Measurements from ENCODE around the gene FGF22. TPM values are rescaled to one million over a fixed set of nuclear protein-coding genes. Genes with fewer than 3 reads are reported as not detected.
"Not testable (repeated sequence)": the region's sequence is repeated elsewhere in the genome, so short reads cannot be mapped to it uniquely, and the experiment has no call there.

The FGF22 gene
- total and polyA plus RNA-seq, 2 experiments from 2014 or later, result 0.70 TPM; not detected in 1

GRCh38 chr19:604355-604754, 35.3 kb upstream of the FGF22 start:
- no peaks in the 10 kb centered on the region for H3K36me3 ChIP-seq (replicated peaks; ENCODE audit: insufficient read depth, low read depth)
- no peaks in the 10 kb centered on the region for H3K27me3 ChIP-seq
- no peak overlapping the region for H3K4me3 ChIP-seq
- H3K4me1 ChIP-seq (ENCODE audit: insufficient read depth), result no peaks in the 10 kb centered on the region
- no peak overlapping the region for H3K27ac ChIP-seq
- DNase-seq (ENCODE audit: low spot score), result no peak
- H2AFZ ChIP-seq, result no peak overlapping the region
- H3K4me2 ChIP-seq, result no peak overlapping the region
- H4K20me1 ChIP-seq (ENCODE audit: insufficient read depth, poor library complexity, severe bottlenecking), result no peaks in the 10 kb centered on the region
- H3K9me2 ChIP-seq (replicated peaks; ENCODE audit: insufficient read depth), result no peaks in the 10 kb centered on the region
- H3K79me2 ChIP-seq, result no peaks in the 10 kb centered on the region
- TF ChIP-seq EZH2 (IDR thresholded peaks at IDR 0.05; ENCODE audit: borderline replicate concordance) (no peak), EZH2phosphoT487 (IDR thresholded peaks at IDR 0.05; ENCODE audit: low read depth, severe bottlenecking, unreplicated experiment) (no peak)
- TF ChIP-seq, protein P1, sequence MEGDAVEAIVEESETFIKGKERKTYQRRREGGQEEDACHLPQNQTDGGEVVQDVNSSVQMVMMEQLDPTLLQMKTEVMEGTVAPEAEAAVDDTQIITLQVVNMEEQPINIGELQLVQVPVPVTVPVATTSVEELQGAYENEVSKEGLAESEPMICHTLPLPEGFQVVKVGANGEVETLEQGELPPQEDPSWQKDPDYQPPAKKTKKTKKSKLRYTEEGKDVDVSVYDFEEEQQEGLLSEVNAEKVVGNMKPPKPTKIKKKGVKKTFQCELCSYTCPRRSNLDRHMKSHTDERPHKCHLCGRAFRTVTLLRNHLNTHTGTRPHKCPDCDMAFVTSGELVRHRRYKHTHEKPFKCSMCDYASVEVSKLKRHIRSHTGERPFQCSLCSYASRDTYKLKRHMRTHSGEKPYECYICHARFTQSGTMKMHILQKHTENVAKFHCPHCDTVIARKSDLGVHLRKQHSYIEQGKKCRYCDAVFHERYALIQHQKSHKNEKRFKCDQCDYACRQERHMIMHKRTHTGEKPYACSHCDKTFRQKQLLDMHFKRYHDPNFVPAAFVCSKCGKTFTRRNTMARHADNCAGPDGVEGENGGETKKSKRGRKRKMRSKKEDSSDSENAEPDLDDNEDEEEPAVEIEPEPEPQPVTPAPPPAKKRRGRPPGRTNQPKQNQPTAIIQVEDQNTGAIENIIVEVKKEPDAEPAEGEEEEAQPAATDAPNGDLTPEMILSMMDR (IDR thresholded peaks at IDR 0.05; ENCODE audit: poor library complexity), result no peak
- WGBS (ENCODE audit: low lambda C conversion rate, missing lambda C conversion rate), result 95% methylated on average over 4 of the region's 11 CpGs
- H3K9me3 ChIP-seq (ENCODE audit: low read depth), result no peaks in the 10 kb centered on the region

- WGBS (ENCODE audit: low lambda C conversion rate, missing lambda C conversion rate), result 99% methylated on average over 14 of the region's 34 CpGs
- not testable (repeated sequence) for H3K27me3 ChIP-seq; H3K79me2 ChIP-seq; DNase-seq (ENCODE audit: low spot score); H4K20me1 ChIP-seq (ENCODE audit: insufficient read depth, poor library complexity, severe bottlenecking); H3K4me3 ChIP-seq; H3K4me1 ChIP-seq (ENCODE audit: insufficient read depth); H3K4me2 ChIP-seq; H3K9me2 ChIP-seq (replicated peaks; ENCODE audit: insufficient read depth); H3K36me3 ChIP-seq (replicated peaks; ENCODE audit: insufficient read depth, low read depth); H3K27ac ChIP-seq; H2AFZ ChIP-seq; H3K9me3 ChIP-seq (ENCODE audit: low read depth)
These were observed 34.4 kb upstream of the FGF22 start for GRCh38 chr19:605061-605971.

DNA sequence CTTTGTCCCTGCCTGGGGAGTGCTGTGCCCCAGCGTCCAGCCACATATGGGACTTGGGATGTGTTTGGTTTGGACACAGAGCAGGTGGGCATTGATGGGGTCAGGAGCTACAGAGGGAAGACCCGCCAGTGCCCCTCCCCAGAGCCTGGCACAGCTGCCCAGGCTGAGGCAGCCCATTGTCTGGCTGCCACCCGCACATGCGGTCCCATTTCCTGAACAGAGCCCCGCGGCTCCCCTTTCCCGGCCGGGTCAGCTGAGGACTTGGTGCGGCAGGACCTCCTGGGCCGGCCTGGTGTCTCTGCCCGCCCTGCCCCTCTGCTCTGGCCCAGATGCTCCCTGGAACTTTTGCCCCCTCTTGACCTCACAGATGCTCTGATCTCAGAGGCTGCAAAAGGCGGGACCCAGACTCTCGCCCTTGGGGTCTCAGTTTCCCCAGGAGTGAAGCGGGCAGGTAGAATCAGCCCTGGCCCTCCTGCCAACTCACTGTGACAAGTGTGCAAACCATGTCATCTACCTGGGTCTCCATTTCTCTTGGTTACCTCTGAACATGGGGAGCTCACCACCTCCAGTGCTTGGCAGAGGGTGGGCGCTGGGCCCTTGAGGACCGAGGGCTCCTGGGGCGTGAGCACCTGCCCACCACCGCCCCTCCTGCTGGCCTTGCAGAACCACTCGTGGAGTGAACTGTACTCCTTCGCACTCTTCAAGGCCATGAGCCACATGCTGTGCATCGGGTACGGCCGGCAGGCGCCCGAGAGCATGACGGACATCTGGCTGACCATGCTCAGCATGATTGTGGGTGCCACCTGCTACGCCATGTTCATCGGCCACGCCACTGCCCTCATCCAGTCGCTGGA, 32.2 kb upstream of the FGF22 start:
- no peak overlapping the region for H2AFZ ChIP-seq
- TF ChIP-seq EZH2phosphoT487 (IDR thresholded peaks at IDR 0.05; ENCODE audit: low read depth, severe bottlenecking, unreplicated experiment), result no peak
- TF ChIP-seq, protein P1 (IDR thresholded peaks at IDR 0.05; ENCODE audit: poor library complexity), result no peak
- TF ChIP-seq EZH2 (IDR thresholded peaks at IDR 0.05; ENCODE audit: borderline replicate concordance), result no peak
- DNase-seq (ENCODE audit: low spot score), result no peak
- H3K9me2 ChIP-seq (replicated peaks; ENCODE audit: insufficient read depth), result no peaks in the 10 kb centered on the region
- 93% methylated on average over 30 of the region's 30 CpGs for WGBS (ENCODE audit: low lambda C conversion rate, missing lambda C conversion rate)
- H3K79me2 ChIP-seq, result no peaks in the 10 kb centered on the region
- H3K4me3 ChIP-seq, result no peak overlapping the region
- H3K27ac ChIP-seq, result no peak overlapping the region
- H3K4me2 ChIP-seq, result no peak overlapping the region
- no peaks in the 10 kb centered on the region for H3K36me3 ChIP-seq (replicated peaks; ENCODE audit: insufficient read depth, low read depth)
- no peaks in the 10 kb centered on the region for H3K9me3 ChIP-seq (ENCODE audit: low read depth)
- H3K4me1 ChIP-seq (ENCODE audit: insufficient read depth), result no peaks in the 10 kb centered on the region
- no peaks in the 10 kb centered on the region for H4K20me1 ChIP-seq (ENCODE audit: insufficient read depth, poor library complexity, severe bottlenecking)
- H3K27me3 ChIP-seq, result no peaks in the 10 kb centered on the region
